Uterus (tissue), 4 donors: Measurements from ENCODE around the gene BCAN. TPM values are rescaled to one million over a fixed set of nuclear protein-coding genes. Genes with fewer than 3 reads are reported as not detected.

Experiments used
- DNase-seq, 2 donors: peaks; one replicate each; pipeline ENCODE4 v3.0.0-alpha.2; 2019 to 2020
- H3K27ac ChIP-seq, 2 donors: fragments of 200-600 bp; sonication (generic); 1 replicate in 1 of 2; 2 replicates in 1 of 2; pipeline ENCODE4 v1.5.1; 2016 to 2018
- H3K27me3 ChIP-seq, 2 donors: fragments of 200-600 bp; sonication (generic); one replicate each; pipeline ENCODE4 v1.5.1; 2018 to 2019; ENCODE audit warnings: control low read depth in 1 of 2
- H3K36me3 ChIP-seq, 2 donors: fragments of 200-600 bp; sonication (generic); one replicate each; pipeline ENCODE4 v1.5.1; 2019; ENCODE audit warnings: control low read depth in 1 of 2
- H3K4me1 ChIP-seq, 2 donors: fragments of 200-600 bp; sonication (generic); one replicate each; pipeline ENCODE4 v1.5.1; 2018 to 2019; ENCODE audit warnings: control low read depth in 1 of 2
- H3K4me3 ChIP-seq, 2 donors: fragments of 200-600 bp; sonication (generic); 1 replicate in 1 of 2; 2 replicates in 1 of 2; pipeline ENCODE4 v1.5.1; 2018 to 2019; ENCODE audit warnings: mild to moderate bottlenecking in 1 of 2
- H3K9me3 ChIP-seq, 2 donors: fragments of 200-600 bp; sonication (generic); one replicate each; pipeline ENCODE4 v1.5.1; 2019; ENCODE audit warnings: control low read depth in 1 of 2
- POLR2A ChIP-seq, 2 donors: fragments of 450-650 bp; IDR thresholded peaks; one replicate each; pipeline ENCODE4 v1.6.1; 2016; ENCODE audit warnings: antibody characterized with exemption in 2 of 2, mild to moderate bottlenecking in 1 of 2, moderate library complexity in 1 of 2
- intact Hi-C: fragments of 100-400 bp; cut with DNase I; formaldehyde crosslinking; loops from one replicate; pipeline ENCODE4 v1.15.1; 2023; ENCODE audit warnings: low total_unique reads
- total RNA-seq, 4 donors: library from RNA; depleted of rRNA in 3 of 4; stranded (reverse); fragments of >200 nt in 3 of 4; gene quantifications; one replicate each; pipeline versions ENCODE4 v1.1.0 to v1.2.4, GENCODE V29; 2014 to 2023
- TF ChIP-seq, protein P1 (sequence below), 4 experiments: fragments of 200-600 bp in 2 of 4; fragments of 450-650 bp in 2 of 4; sonication (generic) in 2 of 4; IDR thresholded peaks; one replicate each; pipeline ENCODE4 v1.5.1; 2016 to 2019; ENCODE audit warnings: antibody characterized with exemption in 4 of 4, mild to moderate bottlenecking in 2 of 4, moderate library complexity in 1 of 4
- donor health status: DM: yes; HTN: yes; CAD: no.

Gene BCAN
- total RNA-seq, 4 donors from 2014 or later = 2.3 to 3.0 (median 2.8) TPM; not detected in 1

DNA sequence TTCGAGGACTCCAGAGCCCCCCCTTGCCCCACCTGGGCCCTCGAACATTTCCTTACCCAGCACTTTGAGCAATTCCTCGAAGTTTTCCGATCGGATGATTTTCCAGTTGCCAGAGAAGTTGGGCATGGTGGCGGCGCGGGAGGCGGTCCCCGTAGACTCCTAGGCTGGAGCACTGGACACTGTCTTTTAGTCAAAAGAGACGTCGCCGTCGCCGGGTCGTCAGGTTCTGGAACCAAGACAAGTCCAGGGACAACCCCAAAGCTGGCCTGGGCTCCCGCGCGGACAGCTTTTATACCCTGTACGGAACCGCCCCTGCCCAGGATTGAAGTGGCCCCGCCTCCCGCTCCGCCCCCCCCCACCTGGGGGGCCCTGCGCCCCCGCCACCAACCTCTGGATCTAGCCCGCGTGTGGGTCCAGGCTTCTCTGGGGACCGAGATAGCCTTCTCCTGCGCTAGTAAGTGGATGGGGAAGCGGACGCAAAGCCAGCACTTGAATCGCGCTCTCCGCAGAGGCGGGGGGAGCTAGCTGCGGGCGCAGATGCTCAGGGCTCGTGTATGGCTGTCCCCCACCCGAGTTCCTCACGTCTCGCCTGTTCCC lies 63.5 kb downstream of the BCAN start, which contains the start of gene CRABP2:
Gene CRABP2 (minus strand): TSS at position 263 of the 597 bp plus-strand sequence. CDS start 137 bp downstream, at position 126.
- peak within 1 kb of the TSS; percentile 40 to 43 for H3K4me3 ChIP-seq
- no peaks in the 10 kb centered on the region for H3K9me3 ChIP-seq
- TF ChIP-seq, protein P1, sequence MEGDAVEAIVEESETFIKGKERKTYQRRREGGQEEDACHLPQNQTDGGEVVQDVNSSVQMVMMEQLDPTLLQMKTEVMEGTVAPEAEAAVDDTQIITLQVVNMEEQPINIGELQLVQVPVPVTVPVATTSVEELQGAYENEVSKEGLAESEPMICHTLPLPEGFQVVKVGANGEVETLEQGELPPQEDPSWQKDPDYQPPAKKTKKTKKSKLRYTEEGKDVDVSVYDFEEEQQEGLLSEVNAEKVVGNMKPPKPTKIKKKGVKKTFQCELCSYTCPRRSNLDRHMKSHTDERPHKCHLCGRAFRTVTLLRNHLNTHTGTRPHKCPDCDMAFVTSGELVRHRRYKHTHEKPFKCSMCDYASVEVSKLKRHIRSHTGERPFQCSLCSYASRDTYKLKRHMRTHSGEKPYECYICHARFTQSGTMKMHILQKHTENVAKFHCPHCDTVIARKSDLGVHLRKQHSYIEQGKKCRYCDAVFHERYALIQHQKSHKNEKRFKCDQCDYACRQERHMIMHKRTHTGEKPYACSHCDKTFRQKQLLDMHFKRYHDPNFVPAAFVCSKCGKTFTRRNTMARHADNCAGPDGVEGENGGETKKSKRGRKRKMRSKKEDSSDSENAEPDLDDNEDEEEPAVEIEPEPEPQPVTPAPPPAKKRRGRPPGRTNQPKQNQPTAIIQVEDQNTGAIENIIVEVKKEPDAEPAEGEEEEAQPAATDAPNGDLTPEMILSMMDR (IDR thresholded peaks at IDR 0.05) = no peak
- TF ChIP-seq POLR2A (IDR thresholded peaks at IDR 0.05) = no peak
- peak within 1 kb of the TSS; percentile 92 for H3K27ac ChIP-seq
- intact Hi-C loops = no loop called here
- DNase-seq = peak; percentile 42 to 51
- no peaks in the 10 kb centered on the region for H3K27me3 ChIP-seq
- no peaks in the 10 kb centered on the region for H3K36me3 ChIP-seq
- H3K4me1 ChIP-seq = peaks cover 0 to 19% of the 10 kb centered on the region in 2 donors

DNA sequence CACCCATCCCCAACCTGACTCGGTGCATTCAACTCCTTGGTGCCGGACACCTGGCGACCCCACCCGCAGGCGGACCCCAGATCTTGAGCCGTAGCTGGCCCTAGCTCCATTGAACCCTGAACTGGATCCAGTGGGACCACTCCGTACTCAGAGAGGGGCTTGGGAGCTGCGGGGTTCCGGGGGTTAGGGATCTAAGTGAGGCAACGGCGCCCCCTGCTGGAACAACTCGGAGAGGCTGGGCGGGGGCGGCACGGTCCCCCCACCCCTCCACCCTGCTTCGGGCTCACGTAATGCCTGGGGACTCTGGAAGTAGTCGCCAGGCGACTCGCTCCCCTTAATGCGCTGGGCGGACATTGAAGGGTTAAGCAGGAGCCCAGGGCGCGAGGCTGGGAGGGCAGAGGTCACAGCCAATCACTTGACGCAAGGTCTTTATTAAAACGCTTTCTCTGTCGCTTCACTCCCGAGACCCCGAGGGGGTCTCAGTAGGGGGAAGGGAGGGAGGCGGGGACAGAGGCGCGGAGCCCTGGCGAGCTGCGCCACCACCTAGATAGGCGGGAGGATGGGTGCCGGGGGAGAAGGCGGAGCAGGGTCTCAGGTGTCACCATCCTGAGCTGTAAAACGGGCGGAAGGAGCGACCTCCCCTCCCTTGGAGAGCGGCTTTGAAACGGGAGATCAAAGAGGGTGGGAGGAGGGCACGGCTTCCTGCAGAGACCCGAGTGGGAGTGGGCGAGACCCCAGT lies 64.2 kb downstream of the BCAN start:
- Histone ChIP-seq H3K27me3 (no peaks in the 10 kb centered on the region), H3K4me1 (peaks cover 0 to 26% of the 10 kb centered on the region in 2 donors), H3K27ac (peak overlapping the region; percentile 92), H3K36me3 (no peaks in the 10 kb centered on the region), H3K9me3 (no peaks in the 10 kb centered on the region), H3K4me3 (peak overlapping the region; percentile 40 to 43)
- TF ChIP-seq, protein P1 (IDR thresholded peaks at IDR 0.05) = peak; percentile 67 to 83 (median 80)
- no peak for TF ChIP-seq POLR2A (IDR thresholded peaks at IDR 0.05)
- peak; percentile 77 to 81 for DNase-seq
- intact Hi-C loops = no loop called here

DNA sequence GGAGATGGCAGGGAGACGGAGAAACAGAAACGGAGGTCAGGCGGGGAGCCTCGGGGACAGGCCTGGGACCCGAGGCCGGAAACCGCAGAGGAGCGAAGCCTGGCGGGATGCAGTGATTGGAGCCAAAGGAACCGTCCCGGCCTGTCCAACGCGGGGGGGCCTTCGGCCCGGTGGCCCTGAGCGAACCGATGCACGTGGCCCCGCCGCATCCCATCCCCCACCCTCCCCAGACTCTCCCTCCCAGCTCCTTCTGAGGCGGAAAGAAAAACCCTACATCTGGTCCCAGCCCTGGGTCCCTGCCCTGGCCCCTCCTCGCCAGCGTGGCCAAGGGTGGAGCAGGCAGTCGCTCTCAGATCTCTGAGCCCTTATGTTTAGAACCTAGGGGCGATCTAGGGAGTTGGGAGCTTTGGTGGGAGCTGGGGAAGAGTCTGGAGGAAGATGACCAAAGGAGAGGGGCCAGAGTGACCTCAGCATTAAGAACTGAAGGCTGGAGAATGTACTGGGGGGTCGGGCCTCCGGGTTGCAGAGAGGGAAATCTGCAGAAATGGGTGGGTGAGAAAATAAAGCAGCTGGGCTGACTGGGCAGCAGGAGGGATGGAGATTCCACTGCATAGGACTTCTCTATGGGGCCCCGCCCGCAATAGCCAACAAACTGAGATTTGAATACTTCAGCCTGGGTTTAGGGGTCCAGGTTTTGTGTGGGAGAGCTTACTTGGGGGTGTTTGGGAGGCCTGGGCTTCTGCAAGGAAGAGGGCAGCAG lies 64.9 kb downstream of the BCAN start:
- no peaks in the 10 kb centered on the region for H3K36me3 ChIP-seq
- peak overlapping the region; percentile 92 for H3K27ac ChIP-seq
- H3K9me3 ChIP-seq = no peaks in the 10 kb centered on the region
- H3K4me3 ChIP-seq = peak overlapping the region; percentile 40 to 43
- intact Hi-C loops = no loop called here
- no peaks in the 10 kb centered on the region for H3K27me3 ChIP-seq
- peak; percentile 77 to 85 for DNase-seq
- peaks cover 0 to 33% of the 10 kb centered on the region in 2 donors for H3K4me1 ChIP-seq
- TF ChIP-seq POLR2A (IDR thresholded peaks at IDR 0.05) = no peak
- TF ChIP-seq, protein P1 (IDR thresholded peaks at IDR 0.05) = no peak

DNA sequence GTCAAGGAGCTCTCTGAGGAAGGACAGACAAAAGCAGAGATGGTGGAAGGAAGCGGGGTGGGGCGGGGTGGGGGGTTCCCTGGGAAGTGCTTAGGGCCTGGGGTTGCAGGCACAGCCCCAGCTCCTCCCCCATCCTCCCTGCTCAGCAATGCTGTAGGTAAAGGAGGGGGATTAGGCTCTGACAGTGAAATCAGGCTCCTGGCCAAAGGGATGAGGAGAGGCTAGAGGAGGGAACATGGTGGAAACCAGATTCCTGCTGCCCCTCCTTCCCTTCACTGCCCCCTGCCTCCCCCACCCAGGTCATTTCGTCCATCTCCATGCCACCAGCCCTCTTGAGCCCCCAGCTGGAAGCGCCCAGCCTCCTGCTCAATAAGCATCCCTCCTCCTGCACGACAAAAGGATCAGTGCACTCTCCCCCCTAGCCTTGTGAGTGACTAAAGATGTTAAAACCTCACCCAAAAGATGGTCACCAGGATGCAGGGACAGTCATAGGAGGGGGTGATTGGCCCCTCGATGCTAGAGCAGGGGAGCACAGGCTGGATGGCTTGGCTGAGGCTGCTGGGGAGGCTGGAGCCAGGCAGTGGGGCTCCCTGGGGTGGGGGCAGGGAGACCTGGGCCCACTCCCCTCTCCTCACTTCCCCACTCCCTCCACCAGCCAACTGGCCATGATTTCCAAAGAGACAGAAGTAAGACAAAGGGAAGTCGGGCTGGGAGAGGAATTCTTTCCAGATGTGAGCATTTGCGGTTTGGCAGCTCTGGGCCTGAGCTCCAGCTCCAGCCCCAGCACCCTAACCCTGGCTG lies 65.7 kb downstream of the BCAN start:
- Histone ChIP-seq H3K9me3 (no peaks in the 10 kb centered on the region), H3K27ac (peak overlapping the region; percentile 92), H3K4me3 (no peak overlapping the region), H3K36me3 (no peaks in the 10 kb centered on the region), H3K4me1 (peaks cover 0 to 34% of the 10 kb centered on the region in 2 donors), H3K27me3 (no peaks in the 10 kb centered on the region)
- intact Hi-C loops = no loop called here
- no peak for TF ChIP-seq POLR2A (IDR thresholded peaks at IDR 0.05)
- TF ChIP-seq, protein P1 (IDR thresholded peaks at IDR 0.05) = no peak
- peak; percentile 40 to 47 for DNase-seq
